GM19035 (cell line): ENCODE data around the gene NLRC3.
A peak's percentile ranks its signal among the peaks of the same experiment; 100 is the strongest.
"Not testable (repeated sequence)": the region's sequence is repeated elsewhere in the genome, so short reads cannot be mapped to it uniquely, and the experiment has no call there.

ENCODE experiments used
- ATAC-seq: cut with Tn5 transposase; IDR thresholded peaks from one replicate; pipeline ENCODE4 v1.9.1; 2021; ENCODE audit not compliant: unreplicated experiment

The NLRC3 gene, protein sequence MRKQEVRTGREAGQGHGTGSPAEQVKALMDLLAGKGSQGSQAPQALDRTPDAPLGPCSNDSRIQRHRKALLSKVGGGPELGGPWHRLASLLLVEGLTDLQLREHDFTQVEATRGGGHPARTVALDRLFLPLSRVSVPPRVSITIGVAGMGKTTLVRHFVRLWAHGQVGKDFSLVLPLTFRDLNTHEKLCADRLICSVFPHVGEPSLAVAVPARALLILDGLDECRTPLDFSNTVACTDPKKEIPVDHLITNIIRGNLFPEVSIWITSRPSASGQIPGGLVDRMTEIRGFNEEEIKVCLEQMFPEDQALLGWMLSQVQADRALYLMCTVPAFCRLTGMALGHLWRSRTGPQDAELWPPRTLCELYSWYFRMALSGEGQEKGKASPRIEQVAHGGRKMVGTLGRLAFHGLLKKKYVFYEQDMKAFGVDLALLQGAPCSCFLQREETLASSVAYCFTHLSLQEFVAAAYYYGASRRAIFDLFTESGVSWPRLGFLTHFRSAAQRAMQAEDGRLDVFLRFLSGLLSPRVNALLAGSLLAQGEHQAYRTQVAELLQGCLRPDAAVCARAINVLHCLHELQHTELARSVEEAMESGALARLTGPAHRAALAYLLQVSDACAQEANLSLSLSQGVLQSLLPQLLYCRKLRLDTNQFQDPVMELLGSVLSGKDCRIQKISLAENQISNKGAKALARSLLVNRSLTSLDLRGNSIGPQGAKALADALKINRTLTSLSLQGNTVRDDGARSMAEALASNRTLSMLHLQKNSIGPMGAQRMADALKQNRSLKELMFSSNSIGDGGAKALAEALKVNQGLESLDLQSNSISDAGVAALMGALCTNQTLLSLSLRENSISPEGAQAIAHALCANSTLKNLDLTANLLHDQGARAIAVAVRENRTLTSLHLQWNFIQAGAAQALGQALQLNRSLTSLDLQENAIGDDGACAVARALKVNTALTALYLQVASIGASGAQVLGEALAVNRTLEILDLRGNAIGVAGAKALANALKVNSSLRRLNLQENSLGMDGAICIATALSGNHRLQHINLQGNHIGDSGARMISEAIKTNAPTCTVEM

DNA sequence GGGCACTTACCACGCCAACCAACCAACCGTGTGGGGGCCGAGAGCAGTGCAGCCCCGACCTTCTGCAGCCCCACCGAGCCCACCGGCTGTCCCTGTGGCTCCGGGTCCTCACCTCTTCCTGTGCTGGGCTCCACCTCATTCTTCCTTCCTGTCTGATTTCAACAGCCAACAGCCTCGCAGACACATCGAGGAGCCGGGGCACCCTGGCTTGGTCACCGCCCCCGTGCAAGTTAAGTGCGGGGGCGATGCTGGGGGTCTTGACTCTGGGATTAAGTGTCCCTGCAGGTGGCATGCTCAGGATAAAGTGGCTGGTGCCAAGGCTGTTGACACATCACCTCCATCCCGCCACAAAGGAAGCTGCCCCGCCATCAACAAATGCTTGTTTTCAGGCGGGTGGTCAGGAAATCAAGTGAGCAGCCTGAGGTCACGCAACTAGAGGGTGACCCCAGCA, at the start of gene NLRC3:
NLRC3 (minus strand) TSS at position 102 of the 451 bp plus-strand sequence. CDS start 12,367 bp downstream, outside the sequence.
- no peak for ATAC-seq

DNA sequence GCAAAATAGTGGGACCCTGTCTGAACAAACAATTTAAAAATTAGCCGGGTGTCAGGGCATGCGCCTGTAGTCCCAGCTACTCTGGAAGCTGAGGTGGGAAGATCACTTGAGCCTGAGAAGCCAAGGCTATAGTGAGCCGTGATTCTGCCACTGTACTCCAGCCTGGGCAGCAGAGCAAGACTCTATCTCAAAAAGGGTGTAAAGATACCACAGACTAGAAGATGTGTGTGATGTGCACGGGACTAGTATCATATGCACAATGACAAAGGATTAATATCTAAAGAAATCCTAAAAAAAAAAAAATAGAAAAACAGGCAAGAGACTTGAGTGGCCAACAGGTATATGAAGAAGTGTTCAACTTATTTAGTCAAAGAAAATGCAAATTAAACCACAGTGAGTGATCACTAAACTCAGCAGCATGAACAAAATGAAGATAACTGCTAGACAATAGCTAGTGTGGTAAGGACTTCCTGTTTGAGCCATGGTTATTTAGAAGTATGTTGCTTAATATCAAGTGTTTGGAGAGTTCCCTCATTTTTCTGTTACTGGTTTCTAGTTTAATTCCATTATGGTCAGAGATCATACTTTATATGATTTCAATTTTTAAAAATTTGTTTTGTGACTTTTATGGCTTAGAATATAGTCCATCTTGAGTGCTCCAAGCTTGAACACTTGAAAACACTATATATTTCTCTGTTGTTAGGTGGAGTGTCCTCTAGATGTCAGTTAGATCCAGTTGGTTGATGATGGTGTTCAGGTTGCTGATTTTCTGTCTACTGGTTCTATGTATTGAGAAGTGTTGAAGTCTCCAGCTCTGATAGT, 48.9 kb upstream of the NLRC3 start:
- ATAC-seq, result peak; percentile 57

DNA sequence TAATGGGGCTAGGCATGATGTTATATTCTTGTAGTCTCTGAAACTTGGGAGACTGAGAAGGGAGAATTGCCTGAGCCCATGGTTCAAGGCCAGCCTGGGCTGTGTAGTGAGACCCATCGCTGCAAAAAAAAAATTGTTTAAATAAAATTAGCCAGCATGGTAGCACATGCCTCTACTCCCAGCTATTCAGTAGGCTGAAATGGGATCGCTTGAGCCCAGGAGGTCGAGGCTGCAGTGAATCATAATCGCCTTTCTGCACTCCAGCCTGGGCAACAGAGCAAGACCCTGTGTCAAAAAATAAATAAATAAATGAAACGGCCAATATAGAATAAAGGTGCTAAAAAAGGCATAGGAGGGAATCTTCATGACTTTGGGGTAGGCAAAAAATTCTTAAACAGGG, 48.1 kb upstream of the NLRC3 start:
- ATAC-seq, result no peak

DNA sequence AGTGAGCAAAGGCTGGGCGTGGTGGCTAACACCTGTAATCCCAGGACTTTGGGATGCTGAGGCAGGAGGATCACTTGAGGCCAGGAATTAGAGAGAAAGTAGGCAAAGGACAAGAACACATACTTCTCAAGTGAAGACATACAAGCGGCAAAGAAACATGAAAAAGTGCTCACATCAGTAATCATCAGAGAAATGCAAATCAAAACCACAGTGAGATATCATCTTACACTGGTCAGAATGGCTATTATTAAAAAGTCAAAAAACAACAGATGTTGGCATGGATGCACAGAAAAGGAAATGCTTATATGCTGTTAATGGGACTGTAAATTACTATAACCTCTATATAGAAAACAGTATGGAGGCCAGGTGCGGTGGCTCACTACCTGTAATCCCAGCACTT, 46.4 kb upstream of the NLRC3 start:
- no peak for ATAC-seq

DNA sequence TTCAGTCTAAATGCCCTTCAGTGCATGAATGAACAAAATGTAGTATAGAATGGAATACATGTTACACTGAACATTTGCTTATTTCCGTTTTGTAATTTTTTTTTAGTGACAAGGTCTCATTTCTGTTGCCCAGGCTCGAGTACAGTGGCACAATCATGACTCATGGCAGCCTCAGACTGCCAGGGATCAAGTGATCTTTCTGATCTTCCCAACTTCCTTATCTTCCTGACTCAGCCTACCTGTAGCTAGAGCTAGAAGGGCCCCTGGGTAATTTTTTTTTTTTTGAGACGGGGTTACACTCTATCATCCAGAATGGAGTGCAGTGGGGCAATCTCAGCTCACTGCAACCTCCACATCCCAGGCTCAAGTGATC, 41.6 kb upstream of the NLRC3 start:
- ATAC-seq, result no peak

DNA sequence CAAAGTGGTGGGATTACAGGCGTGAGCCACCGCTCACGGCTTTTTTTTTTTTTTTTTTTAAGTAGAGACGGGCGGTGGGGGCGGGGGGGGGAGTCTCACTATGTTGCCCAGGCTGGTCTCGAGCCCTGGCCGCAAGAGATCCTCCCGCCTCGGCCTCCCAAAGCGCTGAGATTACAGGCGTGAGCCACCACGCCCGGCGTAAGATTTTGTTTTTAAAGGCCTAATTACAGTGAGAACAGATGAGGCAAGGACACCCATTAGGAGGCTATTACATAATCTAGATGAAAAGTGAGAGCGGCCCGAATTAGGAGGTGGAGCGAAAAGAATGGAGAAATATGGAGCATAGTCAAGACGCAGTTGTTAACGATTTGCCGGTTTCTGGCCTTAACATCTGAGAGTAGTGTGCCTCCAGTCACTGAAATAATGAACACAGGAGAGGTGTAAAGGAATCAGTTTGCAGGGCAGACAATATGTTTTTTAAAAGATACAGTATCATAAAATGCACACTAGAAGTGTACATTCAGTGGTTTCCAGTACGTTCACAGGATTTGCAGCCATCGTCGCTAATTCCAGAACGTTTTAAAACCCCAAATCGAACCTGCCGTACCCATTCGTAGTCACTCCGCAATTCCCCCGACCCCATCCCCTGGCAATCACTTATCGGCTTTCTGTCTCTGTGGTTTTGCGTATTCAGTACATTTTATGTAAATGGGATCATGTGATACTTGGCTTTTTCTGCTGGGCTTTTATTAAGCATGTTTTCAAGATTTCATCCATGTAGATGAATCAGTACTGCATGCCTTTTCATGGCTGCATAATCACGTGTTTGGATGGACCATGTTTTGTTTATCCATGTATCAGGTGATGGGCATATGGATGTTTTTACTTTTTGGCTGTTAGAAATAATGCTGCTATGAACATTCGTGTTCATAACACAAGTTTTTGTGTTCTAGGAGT, 35.6 kb upstream of the NLRC3 start:
- ATAC-seq, result no peak

DNA sequence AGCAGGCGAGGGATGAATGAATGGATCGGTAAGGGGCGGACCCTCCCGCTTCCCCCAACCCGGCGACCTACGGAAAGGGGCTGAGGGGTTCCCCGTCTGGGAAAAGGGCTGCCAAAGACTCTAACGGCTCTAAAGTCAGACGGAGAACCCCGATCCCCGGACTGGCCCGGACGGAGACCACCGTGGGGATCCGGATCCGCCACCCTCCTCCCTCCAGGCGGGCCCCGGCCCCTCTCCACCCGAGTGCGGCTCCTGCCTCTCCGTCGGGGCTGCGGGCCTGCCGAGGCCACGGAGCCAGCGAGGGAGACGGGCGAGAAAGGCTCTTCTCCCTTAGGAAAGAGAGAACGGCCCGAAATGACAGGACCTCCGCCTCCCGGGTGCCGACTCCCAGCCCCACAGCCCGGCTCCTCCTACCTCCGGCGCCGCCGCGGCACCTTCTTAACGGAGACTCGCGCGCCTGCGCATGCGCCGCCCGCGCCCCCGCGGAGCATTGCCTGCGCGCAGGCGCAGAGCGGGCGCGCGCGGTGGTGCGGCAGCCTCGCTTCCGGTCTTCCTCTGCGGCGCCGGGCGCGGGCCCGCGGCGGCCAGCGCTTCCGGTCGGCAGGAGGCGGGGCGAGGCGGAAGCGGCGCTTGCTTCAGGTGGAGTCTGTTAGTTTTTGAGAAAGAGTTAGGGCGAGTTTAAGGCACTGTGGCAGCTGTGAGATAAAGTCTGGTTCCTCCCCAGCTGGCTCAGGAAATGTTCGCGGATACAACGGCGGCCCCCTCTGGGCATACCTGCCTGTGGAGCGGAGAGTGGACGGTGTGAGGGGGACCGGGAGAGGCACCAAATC, 34.2 kb upstream of the NLRC3 start, which contains the start of gene SLX4:
SLX4 (minus strand) TSS at position 461 of the 830 bp plus-strand sequence. CDS start 2,642 bp downstream, outside the sequence.
- ATAC-seq, result peak; percentile 86

DNA sequence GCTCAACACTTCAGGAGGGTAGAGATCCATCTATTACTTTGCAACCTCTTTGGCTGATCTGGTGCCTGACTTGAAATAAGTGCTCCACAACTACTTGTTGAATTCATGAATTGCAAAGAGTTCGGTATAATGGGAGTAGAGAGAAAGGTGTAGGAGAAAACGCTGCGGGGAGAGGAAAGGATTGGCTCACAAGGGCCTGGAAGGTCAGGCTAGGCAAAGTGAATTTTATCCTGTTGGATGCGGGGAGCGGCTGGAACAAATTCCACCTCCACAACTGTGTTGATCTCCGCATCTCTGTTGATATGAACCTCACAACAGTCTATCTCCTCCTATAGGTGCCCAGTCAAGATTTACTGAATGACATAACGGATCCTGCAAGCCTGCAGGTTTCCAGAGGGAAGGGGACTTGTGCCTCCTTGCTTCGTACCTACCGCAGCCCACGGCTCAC, 33.5 kb upstream of the NLRC3 start:
- ATAC-seq, result no peak

DNA sequence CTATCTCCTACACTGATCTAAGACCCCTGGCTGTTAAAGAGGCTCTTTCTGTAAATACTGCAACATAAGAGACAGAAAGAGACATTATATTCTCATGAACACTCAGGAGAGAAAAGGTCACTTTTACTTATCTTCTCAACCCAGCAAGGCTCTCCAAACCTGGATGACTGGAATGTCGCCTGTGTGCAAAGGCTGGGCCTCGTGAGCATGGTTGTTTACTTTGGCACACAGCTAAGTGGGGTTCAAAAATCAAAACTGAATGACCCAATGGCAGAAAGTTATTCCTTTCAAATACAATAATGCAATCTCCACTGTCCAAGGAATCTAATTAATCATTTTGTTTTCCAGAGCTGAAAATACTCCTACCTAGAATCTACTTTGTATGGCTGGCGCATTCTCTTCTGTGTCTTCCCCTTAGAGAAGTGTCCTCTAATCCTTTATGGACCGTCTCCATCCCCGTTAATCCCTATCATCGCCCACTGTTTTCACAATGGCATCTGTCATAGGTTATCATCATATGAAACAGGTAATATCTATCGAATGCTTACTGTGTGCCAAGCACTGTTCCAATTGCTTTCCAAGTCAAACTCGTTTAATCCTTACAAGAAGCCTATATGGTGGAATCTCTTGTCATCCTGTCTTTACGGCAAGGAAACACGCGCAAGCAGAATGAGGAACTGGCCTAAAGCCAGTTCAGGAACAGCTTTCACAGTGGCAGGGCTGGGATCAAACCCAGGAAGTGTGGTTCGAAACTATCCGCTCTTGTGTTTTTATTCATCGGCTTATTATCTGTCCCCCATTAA, 32.9 kb upstream of the NLRC3 start:
- no peak for ATAC-seq

DNA sequence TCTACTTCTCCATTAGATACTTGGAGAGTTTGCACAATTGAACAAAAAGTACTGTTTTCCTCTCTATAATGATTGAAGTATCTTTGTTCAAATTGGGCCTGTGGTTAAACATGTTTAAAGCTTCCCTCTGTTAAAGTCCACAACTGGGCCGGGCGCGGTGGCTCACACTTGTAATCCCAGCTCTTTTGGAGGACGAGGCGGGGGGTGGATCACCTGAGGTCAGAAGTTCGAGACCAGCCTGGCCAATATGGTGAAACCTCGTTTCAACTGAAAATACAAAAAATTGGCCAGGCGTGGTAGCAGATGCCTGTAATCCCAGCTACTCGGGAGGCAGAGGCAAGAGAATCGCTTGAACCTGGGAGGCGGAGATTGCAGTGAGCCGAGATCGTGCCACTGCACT, 31.8 kb upstream of the NLRC3 start:
- not testable (repeated sequence) for ATAC-seq

DNA sequence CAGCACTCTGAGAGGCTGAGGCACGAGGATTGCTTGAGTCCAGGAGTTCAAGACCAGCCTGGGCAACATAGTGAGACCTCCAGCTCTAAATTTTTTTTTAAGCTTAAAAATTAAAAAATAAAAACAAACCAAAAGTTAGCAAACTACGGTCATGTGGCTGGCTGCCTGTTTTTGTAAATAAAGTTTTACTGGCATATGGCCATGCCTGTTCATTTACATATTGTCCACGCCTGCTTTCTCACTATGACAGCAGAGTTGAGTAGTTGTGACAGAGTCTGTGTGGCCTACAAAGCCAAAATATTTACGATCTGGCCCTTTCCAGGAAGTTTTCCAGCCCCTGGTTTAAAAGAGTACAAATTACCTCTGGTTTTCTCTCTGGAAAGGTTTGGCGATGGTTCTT, 30.9 kb upstream of the NLRC3 start:
- no peak for ATAC-seq

DNA sequence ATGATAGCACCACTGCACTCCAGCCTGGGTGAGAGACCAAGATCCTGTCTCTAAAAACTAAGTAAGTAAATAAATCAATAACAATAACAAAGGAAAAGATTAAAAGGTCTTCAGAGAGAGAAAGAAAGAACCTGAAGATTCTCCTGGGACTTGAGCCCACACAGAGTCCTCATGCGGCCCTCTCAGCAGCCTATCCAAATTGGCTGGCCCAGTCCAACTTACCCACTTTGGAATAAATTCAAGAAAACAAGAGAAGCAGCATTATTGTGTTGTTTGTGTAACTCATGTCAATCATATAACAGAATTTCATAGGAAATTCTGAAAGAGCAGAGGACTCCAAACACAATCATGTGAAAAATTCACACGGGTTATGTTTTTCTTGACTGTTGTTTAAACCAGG, 30.4 kb upstream of the NLRC3 start:
- no peak for ATAC-seq

DNA sequence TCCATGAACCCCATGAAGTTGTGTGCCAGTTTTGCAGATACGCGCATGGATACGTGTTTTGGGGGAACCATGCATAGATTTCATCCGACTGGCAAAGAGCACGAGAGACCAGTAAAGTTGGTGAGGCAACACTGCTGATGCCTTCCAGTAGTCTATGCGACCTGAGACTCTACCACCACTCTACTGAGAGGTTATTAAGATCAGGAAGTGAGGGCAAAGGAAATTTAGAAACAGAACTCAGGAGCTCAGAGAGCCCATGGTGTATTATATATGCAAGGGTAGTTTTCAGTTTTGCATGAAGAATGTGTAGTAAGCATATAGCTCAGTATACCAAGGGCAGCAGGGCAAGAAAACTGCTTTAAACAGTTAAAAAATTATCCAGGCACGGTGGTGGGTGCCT, 30.0 kb upstream of the NLRC3 start:
- no peak for ATAC-seq

DNA sequence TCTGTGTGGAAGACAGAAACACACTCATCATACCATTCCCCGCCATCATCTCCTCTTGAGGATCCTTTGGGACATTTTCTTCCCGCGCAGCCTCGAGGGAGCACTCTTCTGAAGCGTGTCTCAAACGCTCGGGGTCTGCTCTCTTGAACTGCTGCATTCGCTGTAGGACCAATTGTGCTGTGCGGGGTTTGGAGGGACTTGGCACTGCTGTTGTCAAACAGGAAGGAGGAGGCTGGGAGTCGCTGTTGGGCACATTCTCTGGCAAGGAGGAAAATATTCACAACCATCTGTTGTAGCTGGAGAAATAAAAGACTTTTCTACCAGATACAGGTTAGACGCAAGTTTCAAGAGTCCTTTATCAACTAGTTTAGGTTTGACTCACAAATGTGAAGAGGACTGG, 29.2 kb upstream of the NLRC3 start:
- no peak for ATAC-seq

DNA sequence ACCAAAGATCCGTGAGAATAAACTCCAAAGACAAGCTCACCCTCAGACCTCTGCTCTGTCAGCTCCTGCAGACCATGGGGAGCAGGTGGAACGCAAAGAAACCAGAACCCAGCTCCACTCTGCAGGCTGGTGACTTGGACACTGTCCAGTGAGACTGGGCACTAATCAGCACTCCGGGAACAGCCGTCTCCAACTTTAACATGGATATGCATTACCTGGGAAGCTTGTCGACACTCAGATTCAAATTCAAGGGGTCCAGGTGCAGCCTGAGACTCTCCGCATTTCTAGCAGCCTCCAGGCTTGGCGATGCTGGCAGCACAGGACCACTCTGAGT, 25.1 kb upstream of the NLRC3 start:
- no peak for ATAC-seq

DNA sequence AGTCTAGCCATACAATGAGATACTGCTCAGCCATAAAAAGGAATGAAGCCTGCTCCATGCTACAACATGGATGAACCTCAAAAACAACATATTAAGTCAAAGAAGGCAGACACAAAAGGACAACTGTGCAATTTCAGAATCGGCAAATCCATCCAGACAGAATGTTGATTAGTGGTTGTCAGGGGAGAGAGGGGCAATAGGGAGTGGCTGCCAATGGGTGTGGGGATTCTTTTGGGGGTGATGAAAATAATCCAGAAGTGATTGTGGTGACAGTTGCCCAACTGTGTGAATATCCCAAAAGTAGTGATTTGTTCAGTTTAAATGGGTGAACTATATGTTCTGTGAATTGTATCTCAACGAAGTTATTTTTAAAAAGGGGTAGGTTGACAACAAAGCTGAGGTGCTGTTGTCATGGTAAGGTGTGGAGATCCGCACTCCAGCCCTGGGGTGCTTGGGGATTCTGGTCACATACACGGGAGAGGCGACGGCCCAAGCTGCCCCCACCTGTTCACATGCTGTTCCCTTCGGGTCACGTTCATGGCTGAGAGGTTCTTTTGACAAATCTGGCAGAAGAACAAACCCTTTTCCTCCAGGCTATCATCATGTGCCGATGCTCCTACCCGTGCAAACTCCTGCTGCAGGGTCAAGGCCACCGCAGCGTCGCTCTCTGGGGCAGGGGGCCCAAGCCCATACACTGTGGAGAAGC, 24.6 kb upstream of the NLRC3 start:
- ATAC-seq, result no peak

DNA sequence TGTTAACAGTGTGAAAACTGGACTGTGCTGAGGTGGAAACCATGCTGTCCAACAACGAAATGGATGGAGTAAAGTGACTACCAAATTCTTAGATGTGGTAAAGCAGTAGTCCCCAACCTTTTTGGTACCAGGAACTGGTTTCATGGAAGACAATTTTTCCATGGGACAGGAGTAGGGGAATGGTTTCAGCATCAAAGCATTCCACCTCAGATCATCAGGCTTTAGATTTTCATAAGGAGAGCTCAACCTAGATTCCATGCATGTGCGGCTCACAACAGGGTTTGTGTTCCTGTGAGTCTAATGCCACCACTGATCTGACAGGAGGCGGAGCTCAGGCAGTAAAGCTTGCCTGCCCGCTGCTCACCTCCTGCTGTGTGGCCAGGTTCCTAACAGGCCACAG, 22.7 kb upstream of the NLRC3 start:
- ATAC-seq, result no peak
